ENCODE measurements around the gene NFKBIA. TPM values are rescaled to one million over a fixed set of nuclear protein-coding genes. Genes with fewer than 3 reads are reported as not detected.
"Not testable (repeated sequence)": the region's sequence is repeated elsewhere in the genome, so short reads cannot be mapped to it uniquely, and the experiment has no call there.

Gene NFKBIA
- total RNA-seq = 78.0 TPM
- long read RNA-seq, transcript NFKBIA-201 (6 exons, 1,558 nt) = major isoform, 51 of 63 reads
- long read RNA-seq, partial matches to known transcripts = 7 of 63 reads
- long read RNA-seq, other reads (novel, unspliced or antisense) = 2 of 63 reads

- H3K9me3 ChIP-seq (replicated peaks) = no peaks in the 10 kb centered on the region
- peak; percentile 94 for DNase-seq
- peaks cover 86% of the 10 kb centered on the region for H3K4me1 ChIP-seq
- peak; percentile 34 for TF ChIP-seq CTCF (IDR thresholded peaks at IDR 0.05; ENCODE audit: borderline replicate concordance)
- intact Hi-C loops (cut with micrococcal nuclease) = loop anchor here (5.0 to 10.0 kb wide), 2 partner anchors 70 to 112 kb away; partner anchors contain the start of gene PSMA6
- H3K36me3 ChIP-seq = peaks cover 40% of the 10 kb centered on the region
- peak within 1 kb of the TSS; percentile 100 for H3K27ac ChIP-seq (replicated peaks)
- H3K27me3 ChIP-seq (ENCODE audit: low read depth) = no peaks in the 10 kb centered on the region
- H3K4me3 ChIP-seq = peak within 1 kb of the TSS; percentile 89
These were observed at the start of gene NFKBIA for GRCh38 chr14:35404449-35405303. TSS of gene NFKBIA (minus strand) at chr14:35404749. CDS start at chr14:35404644, 105 bp downstream.

DNA sequence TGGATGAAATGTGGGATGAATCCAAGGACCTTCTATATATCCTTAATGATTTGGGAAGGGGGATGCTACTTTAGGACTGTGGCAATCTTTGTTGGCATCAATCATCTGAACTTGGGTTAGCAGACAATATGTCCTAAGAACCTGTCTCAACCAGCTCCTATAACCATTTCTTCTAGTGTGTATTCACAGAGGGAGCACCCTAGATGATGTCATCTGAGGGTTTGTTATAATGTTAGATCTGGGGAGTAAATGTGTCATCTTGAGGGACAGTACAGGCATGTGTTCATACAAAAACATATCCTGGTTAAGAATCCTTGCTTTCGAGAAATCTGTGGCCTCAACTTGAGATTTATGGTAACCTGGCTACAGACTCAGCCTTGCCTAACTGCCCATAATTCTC is 41.9 kb upstream of the NFKBIA start:
- intact Hi-C loops (cut with micrococcal nuclease) = no loop called here
- H3K9me3 ChIP-seq (replicated peaks) = peaks cover 7% of the 10 kb centered on the region
- no peak for TF ChIP-seq CTCF (IDR thresholded peaks at IDR 0.05; ENCODE audit: borderline replicate concordance)

DNA sequence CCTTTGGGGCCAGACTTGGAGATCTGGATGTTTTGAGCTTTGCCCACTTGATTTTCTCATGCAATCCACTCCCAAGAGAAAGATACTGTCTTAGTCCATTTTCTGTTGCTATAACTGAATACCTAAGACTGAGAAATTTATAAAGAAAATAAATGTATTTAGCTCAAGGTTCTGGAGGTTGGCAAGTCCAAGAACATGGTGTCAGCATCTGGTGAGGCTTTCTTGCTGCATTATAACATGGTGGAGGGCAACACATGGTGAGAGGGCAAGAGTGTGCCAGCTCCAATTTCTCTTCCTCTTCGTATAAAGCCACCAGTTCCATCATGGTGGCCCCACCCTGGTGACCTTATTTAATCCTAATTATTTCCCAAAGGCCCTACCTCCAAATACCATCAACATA is 39.6 kb upstream of the NFKBIA start:
- DNase-seq = no peak
- Histone ChIP-seq H3K36me3 (no peaks in the 10 kb centered on the region), H3K4me1 (no peaks in the 10 kb centered on the region), H3K27me3 (ENCODE audit: low read depth) (no peaks in the 10 kb centered on the region), H3K9me3 (replicated peaks) (peaks cover 7% of the 10 kb centered on the region), H3K4me3 (no peak overlapping the region), H3K27ac (replicated peaks) (no peak overlapping the region)
- no peak for TF ChIP-seq CTCF (IDR thresholded peaks at IDR 0.05; ENCODE audit: borderline replicate concordance)
- intact Hi-C loops (cut with micrococcal nuclease) = no loop called here

More for the DNA sequence above, 41.9 kb upstream of the NFKBIA start:
- Histone ChIP-seq H3K27me3 (ENCODE audit: low read depth) (no peaks in the 10 kb centered on the region), H3K27ac (replicated peaks) (no peak overlapping the region), H3K4me3 (no peak overlapping the region), H3K4me1 (no peaks in the 10 kb centered on the region), H3K36me3 (no peaks in the 10 kb centered on the region)
- no peak for DNase-seq

GRCh38 chr14:35441160-35441559 is 36.6 kb upstream of the NFKBIA start:
- DNase-seq = no peak
- intact Hi-C loops (cut with micrococcal nuclease) = no loop called here
- H3K4me1 ChIP-seq = no peaks in the 10 kb centered on the region
- TF ChIP-seq CTCF (IDR thresholded peaks at IDR 0.05; ENCODE audit: borderline replicate concordance) = no peak
- peaks cover 7% of the 10 kb centered on the region for H3K9me3 ChIP-seq (replicated peaks)
- H3K36me3 ChIP-seq = no peaks in the 10 kb centered on the region
- no peaks in the 10 kb centered on the region for H3K27me3 ChIP-seq (ENCODE audit: low read depth)
- H3K4me3 ChIP-seq = no peak overlapping the region
- H3K27ac ChIP-seq (replicated peaks) = no peak overlapping the region

- H3K27me3 ChIP-seq (ENCODE audit: low read depth) = no peaks in the 10 kb centered on the region
- H3K36me3 ChIP-seq = no peaks in the 10 kb centered on the region
- H3K9me3 ChIP-seq (replicated peaks) = peaks cover 13% of the 10 kb centered on the region
- no peak for DNase-seq
- no peak overlapping the region for H3K27ac ChIP-seq (replicated peaks)
- TF ChIP-seq CTCF (IDR thresholded peaks at IDR 0.05; ENCODE audit: borderline replicate concordance) = peak; percentile 35
- intact Hi-C loops (cut with micrococcal nuclease) = no loop called here
- H3K4me1 ChIP-seq = no peaks in the 10 kb centered on the region
- H3K4me3 ChIP-seq = no peak overlapping the region
These were observed 34.6 kb upstream of the NFKBIA start for GRCh38 chr14:35438910-35439713.

GRCh38 chr14:35438492-35438891 is 33.9 kb upstream of the NFKBIA start:
- intact Hi-C loops (cut with micrococcal nuclease); H3K27me3 ChIP-seq (ENCODE audit: low read depth); H3K4me3 ChIP-seq; DNase-seq; H3K27ac ChIP-seq (replicated peaks); H3K4me1 ChIP-seq; H3K9me3 ChIP-seq (replicated peaks); H3K36me3 ChIP-seq: not testable (repeated sequence)
